GM12878 (cell line): Measurements from ENCODE around the gene ASB10. TPM values are rescaled to one million over a fixed set of nuclear protein-coding genes. Genes with fewer than 3 reads are reported as not detected.

Source experiments
- ATF2 ChIP-seq: IDR thresholded peaks from 2 replicates; pipeline ENCODE4 v1.6.1; 2012; ENCODE audit warnings: low read length, inconsistent platforms
- BMI1 ChIP-seq: fragments of 450-650 bp; IDR thresholded peaks from 2 replicates; pipeline ENCODE4 v1.6.1; 2016; ENCODE audit warnings: mild to moderate bottlenecking, moderate library complexity, borderline replicate concordance
- BRCA1 ChIP-seq: IDR thresholded peaks from 2 replicates; pipeline ENCODE4 v1.6.1; 2011; ENCODE audit warnings: low read depth, low read length, improper control_type of control experiment
- CUX1 ChIP-seq: IDR thresholded peaks from 2 replicates; pipeline ENCODE4 v1.6.1; 2012; ENCODE audit warnings: improper control_type of control experiment, low read depth, low read length; ENCODE audit not compliant: insufficient replicate concordance
- EP300 ChIP-seq, 2 experiments: fragments of 150-350 bp in 1 of 2; IDR thresholded peaks; 2 replicates each; pipeline ENCODE4 v1.6.1; 2011 to 2012; ENCODE audit warnings: low read depth in 2 of 2, low read length in 2 of 2, borderline replicate concordance in 1 of 2, improper control_type of control experiment in 1 of 2, inconsistent platforms in 1 of 2; ENCODE audit not compliant: control insufficient read depth in 1 of 2
- ETV6 ChIP-seq, 2 experiments: fragments of 450-650 bp in 1 of 2; IDR thresholded peaks in 1 of 2; conservative IDR thresholded peaks in 1 of 2; 2 replicates each; pipeline ENCODE4 v1.6.1; 2014; ENCODE audit warnings: antibody characterized with exemption in 1 of 2, borderline replicate concordance in 1 of 2, low read depth in 1 of 2, mild to moderate bottlenecking in 1 of 2, moderate library complexity in 1 of 2
- FOXK2 ChIP-seq: fragments of 450-650 bp; IDR thresholded peaks from 2 replicates; pipeline ENCODE4 v1.6.1; 2017; ENCODE audit warnings: mild to moderate bottlenecking, moderate library complexity
- HCFC1 ChIP-seq: fragments of 150-350 bp; IDR thresholded peaks from 2 replicates; pipeline ENCODE4 v1.6.1; 2014; ENCODE audit warnings: low read length
- NKRF ChIP-seq: fragments of 450-650 bp; conservative IDR thresholded peaks from 2 replicates; pipeline ENCODE4 v1.6.1; 2017; ENCODE audit warnings: mild to moderate bottlenecking, moderate library complexity
- PML ChIP-seq: IDR thresholded peaks from 2 replicates; pipeline ENCODE4 v1.6.1; 2012; ENCODE audit warnings: low read length, inconsistent platforms
- POU2F2 ChIP-seq: IDR thresholded peaks from 3 replicates; pipeline ENCODE4 v1.6.1; 2011; ENCODE audit warnings: low read depth, mild to moderate bottlenecking, low read length, borderline replicate concordance
- RBBP5 ChIP-seq: fragments of 200-600 bp; sonication (generic); conservative IDR thresholded peaks from 2 replicates; pipeline ENCODE4 v1.6.1; 2016
- TBL1XR1 ChIP-seq: IDR thresholded peaks from 2 replicates; pipeline ENCODE4 v1.6.1; 2012; ENCODE audit warnings: low read depth, low read length, improper control_type of control experiment
- YY1 ChIP-seq: IDR thresholded peaks from 2 replicates; pipeline ENCODE4 v1.6.1; 2011; ENCODE audit warnings: low read depth, mild to moderate bottlenecking, low read length
- ZBTB40 ChIP-seq: fragments of 450-650 bp; IDR thresholded peaks from 2 replicates; pipeline ENCODE4 v1.6.1; 2016; ENCODE audit warnings: mild to moderate bottlenecking, moderate library complexity, borderline replicate concordance
- ZNF217 ChIP-seq: fragments of 450-650 bp; IDR thresholded peaks from 2 replicates; pipeline ENCODE4 v1.6.1; 2017; ENCODE audit warnings: antibody characterized with exemption, mild to moderate bottlenecking
- polyA plus RNA-seq, 11 experiments: library from polyadenylated mRNA; depleted of rRNA in 4 of 11; unstranded in 6 of 11; stranded (reverse) in 5 of 11; fragments of >200 nt; fragmentation: Nextera tagmentation in 4 of 11; fragmentation: Illumina TruSeq in 1 of 11; extraction: Ambion mirVana in 4 of 11; extraction: Trizol in 1 of 11; gene quantifications; 1 replicate in 1 of 11; 2 replicates in 10 of 11; pipeline versions ENCODE4 v1.2.1 to v1.2.3, GENCODE V29; 2011 to 2016; ENCODE audit warnings: inconsistent platforms in 2 of 11, missing spikeins in 2 of 11, low read depth in 1 of 11
- total RNA-seq, 4 experiments: library from RNA; depleted of rRNA in 3 of 4; stranded (reverse); fragments of >200 nt in 3 of 4; fragmentation: Illumina TruSeq in 1 of 4; extraction: Trizol in 1 of 4; gene quantifications; 2 replicates each; pipeline versions ENCODE4 v1.2.1 to v1.2.3, GENCODE V29; 2013 to 2021

ASB10 gene
- total and polyA plus RNA-seq, 10 of the 15 experiments (the other 5 are each of a cell fraction or from before 2014, with no cell fraction given): not detected

GRCh38 chr7:151172273-151173141 lies 14.5 kb downstream of the ASB10 start (continued):
- TF ChIP-seq ATF2 (no peak), ZBTB40 (no peak), EP300 (IDR thresholded peaks at IDR 0.05; ENCODE audit: borderline replicate concordance in 1 of 2, control insufficient read depth in 1 of 2, low read depth in 2 of 2, low read length in 2 of 2) (no peak), BRCA1 (no peak), FOXK2 (no peak), RBBP5 (no peak), PML (no peak), POU2F2 (peak; percentile 48; the same call in 1 of the 3 replicates), ZNF217 (no peak), TBL1XR1 (no peak), ETV6 (conservative IDR thresholded peaks at IDR 0.05 in 1 of 2, IDR thresholded peaks at IDR 0.05 in 1 of 2; ENCODE audit: borderline replicate concordance in 1 of 2, low read depth in 1 of 2) (no peak), NKRF (no peak), BMI1 (no peak), CUX1 (no peak), YY1 (peak; percentile 86; the same call in 1 of the 2 replicates), HCFC1 (0 out of 2 replicates have a peak, but pooled peaks have one; percentile 23)
